RWPE1 (cell line): Measurements from ENCODE around the gene KCNB1.

Source experiments
- CTCF ChIA-PET: fragments of 350-600 bp; sonication (Branson Sonifier 250); formaldehyde crosslinking; extraction: SDS; loops from one replicate; lab custom pipeline; 2021; lab: Yijun Ruan, JAX
- POLR2A ChIA-PET: fragments of 400-600 bp; formaldehyde crosslinking; extraction: SDS; loops from one replicate; lab custom pipeline; 2020; ENCODE audit warnings: antibody characterized with exemption; ENCODE audit not compliant: low non-redundant PET; lab: Yijun Ruan, JAX
- DNase-seq: peaks from one replicate; pipeline ENCODE4 v3.0.0; 2012; ENCODE audit warnings: low spot score
- H3K27ac ChIP-seq: fragments of 450-650 bp; 2 replicates; pipeline ENCODE4 v1.5.1; 2017
- CTCF ChIP-seq: fragments of 450-650 bp; conservative IDR thresholded peaks from 2 replicates; pipeline ENCODE4 v1.5.1; 2017; ENCODE audit warnings: low read depth, mild to moderate bottlenecking

Gene KCNB1

GRCh38 chr20:49381558-49382493 is 100.6 kb downstream of the KCNB1 start:
- DNase-seq = peak; percentile 98
- H3K27ac ChIP-seq = peak overlapping the region; percentile 92
- TF ChIP-seq CTCF = no peak
- POLR2A ChIA-PET = no interaction called here
- CTCF ChIA-PET = interaction anchor here (0.7 to 2.3 kb wide), 5 partner anchors 102 to 1352 kb away, joined by 3 to 12 read pairs (median 4); no protein-coding TSS in a partner anchor

GRCh38 chr20:49380337-49380780 is 102.1 kb downstream of the KCNB1 start:
- DNase-seq = no peak
- TF ChIP-seq CTCF = no peak
- ChIA-PET CTCF (interaction anchor here (0.6 to 1.9 kb wide), 2 partner anchors 18 to 104 kb away, joined by 3 to 12 read pairs; no protein-coding TSS in a partner anchor), POLR2A (no interaction called here)
- H3K27ac ChIP-seq = peak overlapping the region; percentile 92

- H3K27ac ChIP-seq = no peak overlapping the region
- ChIA-PET CTCF (no interaction called here), POLR2A (no interaction called here)
- no peak for DNase-seq
- no peak for TF ChIP-seq CTCF
These were observed 103.1 kb downstream of the KCNB1 start for GRCh38 chr20:49379338-49379737.

- CTCF ChIA-PET = interaction anchor here (0.6 kb wide), 2 partner anchors 24 to 27 kb away, joined by 3 to 5 read pairs; no protein-coding TSS in a partner anchor
- H3K27ac ChIP-seq = peak overlapping the region; percentile 1; the same call in 1 of the 2 replicates
- no peak for TF ChIP-seq CTCF
- POLR2A ChIA-PET = no interaction called here
- DNase-seq = no peak
These were observed 105.1 kb downstream of the KCNB1 start for GRCh38 chr20:49377326-49377725.

- CTCF ChIA-PET = no interaction called here
- DNase-seq = no peak
- TF ChIP-seq CTCF = no peak
- POLR2A ChIA-PET = no interaction called here
- H3K27ac ChIP-seq = no peak overlapping the region
These were observed 107.3 kb downstream of the KCNB1 start for GRCh38 chr20:49375170-49375569.

- H3K27ac ChIP-seq = peak overlapping the region; percentile 23; the same call in 1 of the 2 replicates
- DNase-seq = peak; percentile 86
- no peak for TF ChIP-seq CTCF
- ChIA-PET POLR2A (no interaction called here), CTCF (no interaction called here)
These were observed 110.3 kb downstream of the KCNB1 start for GRCh38 chr20:49372095-49372734.
